Stimulated activated CD8-positive, alpha-beta memory T cell treated with anti-CD3 and anti-CD28 coated beads, Interleukin-12 subunit alpha, Interleukin-12 subunit beta, amount 100 ng/mL, for 1 hour (primary cell): ENCODE results near the gene SLC17A5.
"Not testable (repeated sequence)": the region's sequence is repeated elsewhere in the genome, so short reads cannot be mapped to it uniquely, and the experiment has no call there.

Source experiments
- DNase-seq: peaks from one replicate; pipeline ENCODE4 v3.0.0-alpha.2; 2020; ENCODE audit warnings: low read depth

Gene SLC17A5

GRCh38 chr6:73653571-73654424 lies at the start of gene SLC17A5:
SLC17A5 (minus strand) TSS chr6:73653992; CDS start chr6:73653886, 106 bp downstream.
- DNase-seq, result peak; percentile 76

GRCh38 chr6:73703466-73703865 lies 49.7 kb upstream of the SLC17A5 start:
- DNase-seq, result no peak

- no peak for DNase-seq
Measured at GRCh38 chr6:73702444-73702843, 48.7 kb upstream of the SLC17A5 start.

GRCh38 chr6:73699676-73700459 lies 46.1 kb upstream of the SLC17A5 start:
- no peak for DNase-seq

GRCh38 chr6:73696966-73697655 lies 43.3 kb upstream of the SLC17A5 start:
- DNase-seq, result no peak

GRCh38 chr6:73695619-73696421 lies 42.0 kb upstream of the SLC17A5 start, which contains the start of gene CD109:
CD109 (plus strand) TSS chr6:73696203; CDS start chr6:73696216, 13 bp downstream.
- peak; percentile 31 for DNase-seq

GRCh38 chr6:73694711-73695411 lies 41.1 kb upstream of the SLC17A5 start:
- DNase-seq, result no peak

- DNase-seq, result no peak
Measured at GRCh38 chr6:73691512-73691911, 37.7 kb upstream of the SLC17A5 start.

- no peak for DNase-seq
Measured at GRCh38 chr6:73690056-73690455, 36.3 kb upstream of the SLC17A5 start.

- no peak for DNase-seq
Measured at GRCh38 chr6:73688351-73688750, 34.6 kb upstream of the SLC17A5 start.

GRCh38 chr6:73683574-73683973 lies 29.8 kb upstream of the SLC17A5 start:
- DNase-seq, result not testable (repeated sequence)

- no peak for DNase-seq
Measured at GRCh38 chr6:73680289-73680918, 26.6 kb upstream of the SLC17A5 start.

GRCh38 chr6:73679846-73680245 lies 26.1 kb upstream of the SLC17A5 start:
- not testable (repeated sequence) for DNase-seq

- no peak for DNase-seq
Measured at GRCh38 chr6:73679009-73679408, 25.2 kb upstream of the SLC17A5 start.

- peak; percentile 63 for DNase-seq
Measured at GRCh38 chr6:73675466-73676098, 21.8 kb upstream of the SLC17A5 start.

GRCh38 chr6:73671911-73672685 lies 18.3 kb upstream of the SLC17A5 start:
- no peak for DNase-seq

GRCh38 chr6:73669005-73669404 lies 15.2 kb upstream of the SLC17A5 start:
- DNase-seq, result no peak

- DNase-seq, result no peak
Measured at GRCh38 chr6:73667798-73668197, 14.0 kb upstream of the SLC17A5 start.

GRCh38 chr6:73666393-73666792 lies 12.6 kb upstream of the SLC17A5 start:
- no peak for DNase-seq
